Daoy (cell line): ENCODE results near the gene CELF4. TPM values are rescaled to one million over a fixed set of nuclear protein-coding genes. Genes with fewer than 3 reads are reported as not detected.

Source experiments
- DNase-seq: peaks from one replicate; pipeline ENCODE4 v3.0.0-alpha.2; 2015; ENCODE audit warnings: low read depth
- total RNA-seq: library from RNA; depleted of rRNA; stranded (reverse); fragments of >200 nt; shearing (Covaris generic); gene quantifications from 2 replicates; pipeline ENCODE4 v1.2.3, GENCODE V29; 2014

Gene CELF4
- total RNA-seq, 1 experiment from 2014 or later, result not detected

- no peak for DNase-seq
Measured at GRCh38 chr18:37419866-37420265, 145.7 kb downstream of the CELF4 start.

DNA sequence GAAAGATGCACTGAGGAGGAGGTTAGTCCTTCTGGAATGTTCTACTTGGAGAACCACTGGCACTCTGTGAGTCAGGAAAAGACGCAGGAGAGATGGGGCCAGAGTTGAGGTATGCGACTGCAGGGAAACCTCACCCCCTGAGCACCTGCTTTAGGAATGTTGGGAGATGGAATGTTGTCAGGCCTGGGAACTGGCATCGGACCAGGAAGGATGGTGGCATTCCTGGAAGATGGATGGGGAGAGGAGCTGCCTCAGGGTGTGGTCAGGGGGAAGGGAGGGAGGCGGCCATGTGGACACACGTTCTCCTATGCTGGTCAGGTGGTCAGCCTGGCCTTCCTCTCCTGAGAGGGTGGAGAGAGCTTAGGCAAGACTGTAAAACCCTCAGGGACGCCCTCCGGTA lies 146.3 kb downstream of the CELF4 start:
- DNase-seq, result no peak

DNA sequence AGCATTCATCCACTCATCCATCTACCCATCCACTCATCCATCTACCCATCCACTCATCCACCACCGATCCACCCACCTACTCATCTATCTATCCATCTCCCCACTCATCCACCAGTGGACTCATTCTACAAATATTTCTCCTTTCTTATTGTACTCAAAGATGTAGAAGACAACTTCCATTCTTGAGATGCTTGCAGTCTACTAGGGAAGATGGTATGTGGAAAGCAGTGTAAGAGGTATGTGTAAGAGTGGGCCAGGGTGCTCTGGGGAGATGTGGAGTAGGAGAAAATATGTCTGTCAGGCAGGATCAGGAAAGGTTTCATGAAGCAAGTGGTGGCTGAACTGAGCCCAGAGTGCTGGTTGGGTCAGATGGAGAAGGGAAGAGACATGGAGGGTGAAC lies 150.8 kb downstream of the CELF4 start:
- no peak for DNase-seq

DNA sequence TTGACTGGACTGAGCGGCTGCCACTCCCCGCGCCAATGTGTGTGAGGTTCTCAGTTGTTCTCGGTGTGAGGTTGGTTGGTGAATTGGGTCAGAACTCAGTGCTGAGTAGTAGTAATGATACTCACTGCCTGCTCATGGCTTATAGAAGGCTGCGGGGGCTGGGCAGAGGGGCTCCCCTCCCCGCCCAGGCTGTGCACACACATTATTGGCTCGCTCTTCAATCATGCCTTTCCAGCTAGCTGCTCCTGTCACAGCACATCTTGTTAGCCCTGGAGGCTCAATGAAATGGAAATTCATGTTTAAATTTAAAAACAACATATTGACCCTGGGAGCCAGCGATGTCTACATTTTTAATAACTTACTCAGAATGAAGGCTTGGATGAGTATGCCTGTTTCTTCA lies 152.8 kb downstream of the CELF4 start:
- DNase-seq, result no peak

DNA sequence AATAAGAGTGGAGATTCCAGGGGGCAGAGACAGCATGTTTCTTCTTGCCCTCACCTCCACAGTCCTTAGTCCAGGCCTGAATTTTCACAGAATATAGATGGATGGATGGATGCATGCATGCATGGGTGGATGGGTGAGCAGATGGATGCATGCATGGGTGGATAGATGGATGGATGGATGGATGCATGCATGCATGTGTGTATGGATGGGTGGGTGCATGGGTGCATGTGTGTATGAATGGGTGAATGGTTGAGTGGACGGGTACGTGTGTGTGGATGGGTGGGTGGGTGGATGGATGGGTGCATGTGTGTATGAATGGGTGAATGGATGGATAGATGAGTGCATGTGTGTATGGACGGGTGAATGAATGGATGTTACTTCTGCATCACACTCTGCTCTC lies 153.3 kb downstream of the CELF4 start:
- DNase-seq, result no peak

DNA sequence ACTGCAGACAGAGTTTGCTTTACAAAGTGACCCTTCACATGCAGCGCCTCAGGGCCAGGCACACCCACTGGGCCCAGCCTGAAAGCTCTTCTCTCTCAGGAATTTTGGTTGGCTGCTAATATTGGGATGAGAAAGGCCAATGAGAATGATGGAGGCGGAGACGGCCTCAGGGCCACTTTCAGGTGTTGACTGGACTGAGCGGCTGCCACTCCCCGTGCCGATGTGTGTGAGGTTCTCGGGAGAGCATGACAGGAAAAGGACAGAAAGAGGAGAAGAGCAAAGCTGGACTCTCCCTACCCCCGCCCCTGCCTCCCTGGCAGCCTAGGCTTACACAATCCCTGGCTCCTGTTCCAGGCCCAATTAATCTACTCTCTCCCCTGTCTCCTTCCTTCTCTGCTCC lies 155.7 kb downstream of the CELF4 start:
- no peak for DNase-seq

GRCh38 chr18:37408676-37409265 lies 156.8 kb downstream of the CELF4 start:
- no peak for DNase-seq

DNA sequence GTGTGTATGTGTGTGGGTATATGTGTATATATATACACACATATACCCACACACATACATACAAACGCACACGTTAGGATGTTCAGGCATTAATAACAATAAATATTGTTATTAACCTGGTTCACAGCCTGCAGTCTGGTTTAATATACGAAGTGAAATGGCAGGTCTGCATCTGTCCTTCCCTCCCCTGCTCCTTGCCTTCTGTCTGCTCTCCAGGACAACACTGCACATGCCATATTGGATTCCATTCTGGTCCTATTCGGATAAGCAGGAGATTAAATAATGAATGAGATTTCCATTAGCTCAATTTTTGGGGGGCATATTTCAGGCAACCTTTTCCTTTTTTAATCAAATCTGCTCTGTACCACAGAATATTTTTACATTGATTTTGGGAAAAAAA lies 158.0 kb downstream of the CELF4 start:
- DNase-seq, result no peak

DNA sequence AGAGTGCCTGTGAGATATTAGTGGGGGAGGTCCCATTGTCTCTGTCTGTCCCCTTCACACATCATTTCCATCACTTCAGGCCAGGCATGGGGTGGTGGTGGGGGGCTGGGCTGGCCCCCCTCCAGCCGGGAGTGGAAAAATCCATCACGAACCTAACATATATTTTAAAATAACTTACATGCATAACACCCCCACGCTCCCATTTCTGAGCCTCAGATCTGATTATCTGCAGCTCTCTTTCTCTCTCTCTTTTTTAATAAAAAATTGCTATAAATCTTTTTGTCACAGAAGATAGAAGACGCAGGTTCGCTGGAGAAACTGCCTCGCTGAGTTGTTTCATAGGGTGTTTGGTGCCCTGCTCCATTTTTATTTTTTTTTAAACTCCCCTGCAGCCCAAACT lies 159.8 kb downstream of the CELF4 start:
- DNase-seq, result no peak

GRCh38 chr18:37405229-37405628 lies 160.4 kb downstream of the CELF4 start:
- DNase-seq, result no peak

- DNase-seq, result no peak
Measured at GRCh38 chr18:37403788-37404187, 161.8 kb downstream of the CELF4 start.

GRCh38 chr18:37403100-37403781 lies 162.4 kb downstream of the CELF4 start:
- peak; percentile 19 for DNase-seq

GRCh38 chr18:37402735-37403099 lies 162.9 kb downstream of the CELF4 start:
- no peak for DNase-seq

DNA sequence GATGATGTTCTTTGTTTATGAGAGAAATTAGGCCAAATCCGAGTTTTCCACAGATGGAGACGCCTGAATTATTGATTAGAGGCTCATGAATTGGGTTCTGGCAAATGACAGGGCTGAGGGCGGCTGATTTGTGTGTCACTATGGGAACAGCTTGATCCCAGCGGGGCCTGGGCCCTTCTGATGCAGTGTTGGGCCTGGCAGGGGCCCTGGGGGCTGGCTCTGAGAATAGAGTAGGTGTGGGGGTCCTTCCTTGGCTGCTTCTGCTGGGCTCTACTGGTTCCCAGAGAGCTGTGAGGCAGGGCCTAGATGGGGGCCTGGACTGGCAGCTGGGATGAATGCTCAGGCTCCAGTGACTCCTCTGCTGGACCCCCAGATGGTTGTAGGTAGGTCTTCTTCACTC lies 164.8 kb downstream of the CELF4 start:
- no peak for DNase-seq

DNA sequence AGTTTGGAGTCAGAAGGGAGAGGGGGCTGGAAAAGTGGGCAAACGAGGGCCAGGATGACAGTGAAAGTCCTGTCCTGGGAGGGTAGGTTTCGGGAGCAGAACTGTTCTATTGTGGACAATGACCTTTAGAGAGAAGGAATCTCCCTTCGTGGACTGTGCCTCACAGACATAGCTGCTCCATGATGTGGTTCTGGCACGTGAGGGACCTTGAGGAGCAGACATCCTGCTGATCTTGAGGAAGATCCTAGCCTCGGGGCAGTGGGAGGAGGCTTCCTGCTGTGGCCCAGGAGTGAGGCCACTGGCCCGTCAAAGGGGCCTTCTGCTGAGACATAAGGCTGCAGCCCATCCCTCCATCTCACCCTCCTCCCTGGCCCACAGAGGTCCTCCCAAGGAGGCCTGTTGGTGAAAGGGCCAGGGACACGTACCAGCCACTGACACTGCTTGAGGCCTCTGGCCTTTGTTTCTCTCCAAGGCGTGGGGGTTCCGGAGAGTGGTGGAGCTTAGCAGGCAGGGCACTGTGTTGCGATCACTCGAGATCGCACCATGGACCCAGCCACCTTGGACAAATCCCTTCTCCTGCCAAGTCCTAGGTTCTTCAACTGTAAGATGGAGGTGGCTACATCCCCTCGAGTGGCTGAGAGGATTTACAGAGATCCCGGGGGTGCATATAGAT lies 167.2 kb downstream of the CELF4 start:
- DNase-seq, result no peak

GRCh38 chr18:37397814-37398213 lies 167.8 kb downstream of the CELF4 start:
- no peak for DNase-seq

DNA sequence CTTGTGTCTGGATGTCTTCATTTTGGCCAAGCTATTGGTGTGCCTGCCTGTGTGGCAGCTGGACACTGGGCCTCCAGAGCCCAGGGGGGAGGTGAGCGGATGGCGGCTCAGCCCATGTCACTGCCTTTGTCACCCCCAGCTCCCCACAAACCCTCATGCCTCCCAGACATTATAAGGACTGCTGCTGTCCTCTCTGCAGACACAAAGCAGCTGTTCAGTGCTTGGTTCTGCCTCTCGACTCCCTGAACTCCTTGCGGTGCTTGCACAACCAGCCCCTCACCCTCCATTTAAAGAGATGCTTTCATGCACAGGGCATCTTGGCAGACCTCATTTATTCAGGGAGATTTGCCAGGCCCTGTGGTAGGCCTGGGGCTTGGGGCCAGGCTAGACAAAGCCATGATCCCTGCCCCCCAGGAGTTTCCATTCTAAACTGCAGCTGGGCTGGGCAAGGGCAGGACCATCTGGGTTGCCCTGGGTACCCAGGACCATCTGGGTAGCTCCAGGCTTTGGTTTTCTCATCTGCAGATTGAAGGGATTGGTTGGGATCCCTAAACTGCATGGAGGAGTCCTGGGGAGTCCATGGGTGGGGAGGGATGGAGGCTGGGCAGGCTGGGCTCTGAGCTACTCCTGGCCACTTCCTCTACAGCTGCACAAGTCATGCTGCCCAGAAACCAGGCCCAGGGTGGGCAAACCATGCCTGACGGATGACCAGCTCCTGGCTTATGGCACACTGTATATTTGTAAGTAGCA lies 168.5 kb downstream of the CELF4 start:
- DNase-seq, result no peak

DNA sequence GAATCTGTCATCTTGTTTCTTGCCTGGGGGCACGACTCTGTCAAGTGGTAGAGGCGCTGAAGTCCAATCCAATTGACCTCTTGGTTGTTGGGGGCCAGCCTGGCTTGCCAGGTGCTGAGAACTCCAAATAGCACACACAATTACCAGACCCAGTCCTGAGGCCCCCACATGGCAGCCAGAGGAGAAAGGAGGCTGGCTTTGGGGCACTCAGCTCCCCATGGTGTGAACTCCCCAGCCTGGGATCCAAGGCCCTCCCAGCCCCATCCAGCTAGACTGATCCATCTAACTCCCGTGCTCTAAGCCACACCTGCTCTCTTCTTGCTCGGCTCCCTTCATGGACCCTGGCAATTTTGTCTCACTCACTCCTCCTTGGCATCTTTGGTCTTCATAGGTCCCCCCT lies 170.0 kb downstream of the CELF4 start:
- no peak for DNase-seq

- DNase-seq, result no peak
Measured at GRCh38 chr18:37395138-37395537, 170.5 kb downstream of the CELF4 start.

DNA sequence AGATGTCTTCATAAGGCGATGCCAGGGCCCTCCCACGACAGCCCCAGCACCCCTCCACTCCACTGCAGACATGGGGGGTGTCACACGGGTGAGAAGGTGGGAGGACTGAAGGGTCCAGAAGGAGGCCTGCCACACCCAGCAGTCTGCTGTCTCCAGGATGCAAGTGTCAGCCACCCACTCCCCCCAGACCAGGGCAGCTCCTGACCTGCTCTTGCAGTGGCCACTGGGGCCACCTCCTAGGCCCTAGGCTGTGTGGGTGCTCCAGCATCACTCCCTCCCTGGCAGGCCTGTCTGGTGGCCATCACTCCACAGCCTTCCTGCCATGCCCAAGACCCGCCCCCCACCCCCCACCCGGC lies 171.0 kb downstream of the CELF4 start:
- DNase-seq, result no peak

- DNase-seq, result peak; percentile 21
Measured at GRCh38 chr18:37393945-37394609, 171.5 kb downstream of the CELF4 start.

DNA sequence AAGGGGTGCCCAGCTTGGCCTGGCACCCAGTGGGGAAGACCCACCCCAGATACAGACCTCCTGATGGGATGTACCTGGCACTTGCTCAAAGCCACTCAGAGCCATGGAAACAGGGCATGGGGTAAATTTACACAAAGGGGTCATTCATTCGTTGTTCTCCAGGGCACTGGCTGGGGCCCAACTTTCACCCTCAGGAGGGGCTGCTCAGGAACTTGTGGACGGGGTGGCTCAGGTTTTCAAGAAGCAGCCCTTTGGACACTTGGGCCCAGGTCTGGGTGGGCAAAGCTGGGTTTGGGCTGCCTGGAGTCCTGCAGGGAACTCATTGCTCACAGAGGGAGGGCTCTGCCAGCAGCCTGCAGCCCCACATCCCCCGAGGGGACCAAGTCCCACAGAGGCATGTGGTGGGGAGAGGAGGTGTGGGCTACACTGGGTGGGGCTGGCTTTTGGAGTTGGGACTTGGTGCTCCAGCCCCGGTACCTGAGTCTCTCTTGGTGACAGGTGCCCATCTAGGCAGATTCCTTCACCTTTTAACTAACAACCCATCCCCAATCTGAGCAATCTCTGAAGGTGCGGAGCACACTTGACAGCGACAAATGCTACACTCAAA lies 172.3 kb downstream of the CELF4 start:
- no peak for DNase-seq
